Endothelial cell of umbilical vein (primary cell): ENCODE results near the gene NQO2. TPM values are rescaled to one million over a fixed set of nuclear protein-coding genes. Genes with fewer than 3 reads are reported as not detected.

Source experiments
- BruUV-seq: library from RNA; stranded (reverse); fragments of 400-500 nt; replicated peaks from 2 replicates; lab custom pipeline; 2021; lab: Mats Ljungman, UMichigan
- CTCF ChIA-PET: fragments of 300-600, 350-600 bp; sonication (Branson Sonifier 250); formaldehyde crosslinking; loops from one replicate; lab custom pipeline; 2021; ENCODE audit warnings: antibody characterized with exemption, inconsistent platforms; lab: Charles Lee
- POLR2A ChIA-PET: fragments of 300-600, 350-600 bp; sonication (Branson Sonifier 250); formaldehyde crosslinking; loops from one replicate; lab custom pipeline; 2021; ENCODE audit warnings: antibody characterized with exemption, inconsistent platforms; lab: Charles Lee
- DNase-seq: peaks from one replicate; pipeline ENCODE4 v3.0.0-alpha.2; 2011; ENCODE audit warnings: low read depth, low spot score
- FAIRE-seq: peaks from 2 replicates; lab custom pipeline; 2011; peaks lifted over from hg19 to GRCh38; lab: Jason Lieb, UNC
- H2AFZ ChIP-seq: 2 replicates; pipeline ENCODE4 v1.6.0; 2012; ENCODE audit warnings: low read depth, low read length, control low read depth, inconsistent platforms
- H3K27ac ChIP-seq: 2 replicates; pipeline ENCODE4 v1.5.1; 2011; ENCODE audit warnings: low read depth, mild to moderate bottlenecking, control low read depth, low read length, moderate library complexity; ENCODE audit not compliant: insufficient read depth
- H3K27me3 ChIP-seq, 2 experiments: 2 replicates each; pipeline versions ENCODE4 v1.6.0 to v1.6.1; 2011; ENCODE audit warnings: low read length in 2 of 2, mixed read lengths in 1 of 2; ENCODE audit not compliant: control insufficient read depth in 2 of 2, insufficient read depth in 2 of 2
- H3K36me3 ChIP-seq, 2 experiments: 2 replicates in 1 of 2; 3 replicates in 1 of 2; pipeline ENCODE4 v1.5.1; 2011; ENCODE audit warnings: low read length in 2 of 2, mild to moderate bottlenecking in 1 of 2, moderate library complexity in 1 of 2; ENCODE audit not compliant: control insufficient read depth in 2 of 2, insufficient read depth in 2 of 2; ENCODE audit errors: extremely low read depth in 1 of 2
- H3K4me1 ChIP-seq: 3 replicates; pipeline ENCODE4 v1.5.1; 2011; ENCODE audit warnings: mild to moderate bottlenecking, low read length; ENCODE audit not compliant: control insufficient read depth, insufficient read depth; ENCODE audit errors: extremely low read depth
- H3K4me2 ChIP-seq: 2 replicates; pipeline ENCODE4 v1.6.1; 2011; ENCODE audit warnings: low read length, control low read depth, mixed read lengths; ENCODE audit not compliant: insufficient read depth
- H3K4me3 ChIP-seq, 3 experiments: fragments of 200-600 bp in 1 of 3; sonication (generic), shearing (Covaris generic) in 1 of 3; replicated peaks in 1 of 3; 2 replicates each; pipeline ENCODE4 v1.5.1; 2011 to 2016; ENCODE audit warnings: control low read depth in 3 of 3, low read length in 3 of 3, mild to moderate bottlenecking in 2 of 3, inconsistent platforms in 1 of 3, low read depth in 1 of 3, moderate library complexity in 1 of 3; ENCODE audit not compliant: insufficient read depth in 1 of 3
- H3K79me2 ChIP-seq: 2 replicates; pipeline ENCODE4 v1.6.0; 2012; ENCODE audit warnings: low read length, inconsistent platforms; ENCODE audit not compliant: control insufficient read depth, insufficient read depth
- H3K9ac ChIP-seq: replicated peaks from 2 replicates; pipeline ENCODE3; 2011; ENCODE audit warnings: low read length, control low read depth; ENCODE audit not compliant: insufficient read depth; ENCODE audit errors: extremely low read depth
- H3K9me1 ChIP-seq: replicated peaks from 3 replicates; pipeline ENCODE4 v1.6.0; 2011; ENCODE audit warnings: mild to moderate bottlenecking, low read length; ENCODE audit not compliant: control insufficient read depth, insufficient read depth; ENCODE audit errors: extremely low read depth
- H3K9me3 ChIP-seq: replicated peaks from 2 replicates; pipeline ENCODE4 v1.5.1; 2012; ENCODE audit warnings: low read length, inconsistent platforms; ENCODE audit not compliant: control insufficient read depth, insufficient read depth
- H4K20me1 ChIP-seq: replicated peaks from 2 replicates; pipeline ENCODE3; 2011; ENCODE audit warnings: mild to moderate bottlenecking, low read length; ENCODE audit not compliant: control insufficient read depth, insufficient read depth; ENCODE audit errors: extremely low read depth
- EZH2 ChIP-seq: IDR thresholded peaks from 2 replicates; pipeline ENCODE4 v1.6.1; 2012; ENCODE audit warnings: borderline replicate concordance, low read depth, mild to moderate bottlenecking, moderate library complexity, low read length, inconsistent platforms; ENCODE audit not compliant: severe bottlenecking
- FOS ChIP-seq: IDR thresholded peaks from 2 replicates; pipeline ENCODE4 v1.6.1; 2011; ENCODE audit warnings: mild to moderate bottlenecking, low read length, moderate library complexity, borderline replicate concordance; ENCODE audit not compliant: insufficient read depth
- GATA2 ChIP-seq: IDR thresholded peaks from 2 replicates; pipeline ENCODE4 v1.7.0; 2011; ENCODE audit warnings: low read depth, mild to moderate bottlenecking, moderate library complexity, mixed read lengths, low read length; ENCODE audit not compliant: insufficient read length, insufficient read depth
- JUN ChIP-seq: IDR thresholded peaks from 2 replicates; pipeline ENCODE4 v1.6.1; 2011; ENCODE audit warnings: borderline replicate concordance, low read depth; ENCODE audit not compliant: insufficient read length, insufficient read depth
- MAX ChIP-seq: IDR thresholded peaks from 2 replicates; pipeline ENCODE4 v1.6.1; 2011; ENCODE audit not compliant: insufficient read depth, insufficient read length
- MYC ChIP-seq: IDR thresholded peaks from one replicate; pipeline ENCODE4 v1.6.1; 2011; ENCODE audit warnings: mild to moderate bottlenecking, low read depth, low read length
- POLR2A ChIP-seq: IDR thresholded peaks from 2 replicates; pipeline ENCODE4 v1.6.1; 2012; ENCODE audit warnings: low read depth, mild to moderate bottlenecking, control low read depth, low read length
- POLR2AphosphoS5 ChIP-seq: IDR thresholded peaks from 2 replicates; pipeline ENCODE4 v1.6.1; 2012; ENCODE audit warnings: low read depth, mild to moderate bottlenecking, control low read depth, low read length, moderate library complexity; ENCODE audit not compliant: insufficient read depth
- dilution Hi-C: fragments of 300-500 bp; cut with MboI; formaldehyde crosslinking; loops from one replicate; pipeline ENCODE4 v1.15.0; 2019; ENCODE audit warnings: low sequenced_read_pairs; ENCODE audit not compliant: extremely low pct_ligation_motif_present
- intact Hi-C: fragments of 100-400 bp; cut with micrococcal nuclease; formaldehyde crosslinking; loops from one replicate; pipeline ENCODE4 v1.10.0; 2022
- polyA plus RNA-seq, 4 experiments: library from polyadenylated mRNA; depleted of rRNA in 3 of 4; stranded (reverse) in 3 of 4; unstranded in 1 of 4; fragments of >200 nt; gene quantifications; 2 replicates each; pipeline versions ENCODE4 v1.2.1 to v1.2.3, GENCODE V29; 2011 to 2012; ENCODE audit warnings: missing spikeins in 1 of 4
- total RNA-seq: library from RNA; stranded (reverse); gene quantifications from 2 replicates; pipeline ENCODE4 v1.2.3, GENCODE V29; 2021
- TF ChIP-seq, protein P1 (sequence below), 2 donors: IDR thresholded peaks; 1 replicate in 1 of 2; 2 replicates in 1 of 2; pipeline ENCODE4 v1.5.1; 2011; ENCODE audit warnings: low read length in 2 of 2, mild to moderate bottlenecking in 2 of 2, moderate library complexity in 2 of 2, control low read depth in 1 of 2, inconsistent platforms in 1 of 2, low read depth in 1 of 2; ENCODE audit not compliant: insufficient read depth in 1 of 2; ENCODE audit errors: extremely low read depth in 1 of 2

Gene NQO2
- total and polyA plus RNA-seq, 2 donors (not counting 3 experiments of a cell fraction or from before 2014, with no cell fraction given) = 27.6 to 48.0 TPM

DNA sequence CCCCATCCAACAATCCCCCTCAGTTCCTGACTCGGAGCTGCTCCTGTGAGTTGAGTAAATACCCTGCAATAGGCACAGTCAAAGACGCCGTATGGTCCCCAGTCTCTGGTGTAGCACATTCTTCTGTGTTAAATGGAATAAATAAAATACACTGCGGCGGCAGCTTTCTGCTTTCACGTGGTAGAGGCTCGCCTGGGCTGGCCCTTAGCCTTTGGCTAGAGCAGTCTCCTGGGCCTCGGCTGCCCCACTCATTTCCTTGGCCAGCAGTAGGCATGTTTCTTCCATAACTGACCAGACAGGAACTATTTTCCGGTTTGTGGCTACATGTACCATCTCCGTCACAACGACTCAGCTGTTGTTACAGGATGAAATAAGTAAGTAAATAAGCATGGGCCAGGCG, 49.0 kb upstream of the NQO2 start:
- H3K4me1 ChIP-seq = peaks cover 3% of the 10 kb centered on the region
- FAIRE-seq (no peak), DNase-seq (no peak)
- no peak for TF ChIP-seq POLR2AphosphoS5
- no peak for TF ChIP-seq JUN
- no peak for TF ChIP-seq POLR2A
- TF ChIP-seq MAX = no peak
- no peak for TF ChIP-seq FOS
- TF ChIP-seq, protein P1, sequence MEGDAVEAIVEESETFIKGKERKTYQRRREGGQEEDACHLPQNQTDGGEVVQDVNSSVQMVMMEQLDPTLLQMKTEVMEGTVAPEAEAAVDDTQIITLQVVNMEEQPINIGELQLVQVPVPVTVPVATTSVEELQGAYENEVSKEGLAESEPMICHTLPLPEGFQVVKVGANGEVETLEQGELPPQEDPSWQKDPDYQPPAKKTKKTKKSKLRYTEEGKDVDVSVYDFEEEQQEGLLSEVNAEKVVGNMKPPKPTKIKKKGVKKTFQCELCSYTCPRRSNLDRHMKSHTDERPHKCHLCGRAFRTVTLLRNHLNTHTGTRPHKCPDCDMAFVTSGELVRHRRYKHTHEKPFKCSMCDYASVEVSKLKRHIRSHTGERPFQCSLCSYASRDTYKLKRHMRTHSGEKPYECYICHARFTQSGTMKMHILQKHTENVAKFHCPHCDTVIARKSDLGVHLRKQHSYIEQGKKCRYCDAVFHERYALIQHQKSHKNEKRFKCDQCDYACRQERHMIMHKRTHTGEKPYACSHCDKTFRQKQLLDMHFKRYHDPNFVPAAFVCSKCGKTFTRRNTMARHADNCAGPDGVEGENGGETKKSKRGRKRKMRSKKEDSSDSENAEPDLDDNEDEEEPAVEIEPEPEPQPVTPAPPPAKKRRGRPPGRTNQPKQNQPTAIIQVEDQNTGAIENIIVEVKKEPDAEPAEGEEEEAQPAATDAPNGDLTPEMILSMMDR (IDR thresholded peaks at IDR 0.05; ENCODE audit: extremely low read depth in 1 of 2, insufficient read depth in 1 of 2, low read depth in 1 of 2, low read length in 2 of 2) = no peak
- TF ChIP-seq MYC = no peak
- no peak for TF ChIP-seq EZH2
- no peak for TF ChIP-seq GATA2
- intact Hi-C loops = no loop called here
- H3K27me3 ChIP-seq = no peaks in the 10 kb centered on the region
- POLR2A ChIA-PET = no interaction called here
- no TSS peak for BruUV-seq
- no peak overlapping the region for H3K9ac ChIP-seq
- H3K27ac ChIP-seq = no peak overlapping the region
- H3K4me3 ChIP-seq = no peak overlapping the region
- no peaks in the 10 kb centered on the region for H3K9me1 ChIP-seq
- no peaks in the 10 kb centered on the region for H4K20me1 ChIP-seq
- peaks cover 8 to 29% of the 10 kb centered on the region in 2 experiments for H3K36me3 ChIP-seq
- H3K79me2 ChIP-seq = no peaks in the 10 kb centered on the region
- no peaks in the 10 kb centered on the region for H3K9me3 ChIP-seq
- no peak overlapping the region for H2AFZ ChIP-seq
- CTCF ChIA-PET = interaction anchor here (1.0 to 10.3 kb wide), 4 partner anchors 10 to 159 kb away, joined by 3 to 331 read pairs (median 12); no protein-coding TSS in a partner anchor
- H3K4me2 ChIP-seq = no peak overlapping the region
- dilution Hi-C loops = no loop called here
